Fibroblast of lung (primary cell): ENCODE data around the gene TEK. TPM values are rescaled to one million over a fixed set of nuclear protein-coding genes. Genes with fewer than 3 reads are reported as not detected.

Source experiments
- DNase-seq, 2 donors: peaks; one replicate each; pipeline versions ENCODE4 v3.0.0 to v3.0.0-alpha.2; 2010; ENCODE audit warnings: low read depth in 2 of 2
- H2AFZ ChIP-seq: 2 replicates; pipeline ENCODE4 v1.5.1; 2012; ENCODE audit warnings: low read length, control low read depth, inconsistent platforms
- H3K27ac ChIP-seq: 2 replicates; pipeline ENCODE4 v1.5.1; 2011; ENCODE audit warnings: low read length, control low read depth; ENCODE audit not compliant: insufficient read depth
- H3K27me3 ChIP-seq: 2 replicates; pipeline ENCODE4 v1.5.1; 2011; ENCODE audit warnings: mild to moderate bottlenecking, low read length; ENCODE audit not compliant: control insufficient read depth, insufficient read depth
- H3K36me3 ChIP-seq: 2 replicates; pipeline ENCODE4 v1.5.1; 2011; ENCODE audit warnings: low read length; ENCODE audit not compliant: control insufficient read depth, insufficient read depth
- H3K4me1 ChIP-seq: 2 replicates; pipeline ENCODE4 v1.5.1; 2011; ENCODE audit warnings: low read length; ENCODE audit not compliant: control insufficient read depth, insufficient read depth; ENCODE audit errors: extremely low read depth
- H3K4me2 ChIP-seq: 2 replicates; pipeline ENCODE4 v1.5.1; 2011; ENCODE audit warnings: low read length, control low read depth; ENCODE audit not compliant: insufficient read depth; ENCODE audit errors: extremely low read depth
- H3K4me3 ChIP-seq, 4 experiments: fragments of 200-600 bp in 1 of 4; sonication (generic) in 1 of 4; replicated peaks in 1 of 4; 2 replicates each; pipeline ENCODE4 v1.5.1; 2011 to 2016; ENCODE audit warnings: low read length in 4 of 4, low read depth in 3 of 4, mild to moderate bottlenecking in 3 of 4, control low read depth in 2 of 4, inconsistent platforms in 1 of 4, mixed read lengths in 1 of 4; ENCODE audit not compliant: insufficient read depth in 1 of 4; ENCODE audit errors: control extremely low read depth in 1 of 4
- H3K79me2 ChIP-seq: 2 replicates; pipeline ENCODE4 v1.5.1; 2012; ENCODE audit warnings: mild to moderate bottlenecking, low read length, inconsistent platforms; ENCODE audit not compliant: control insufficient read depth, insufficient read depth
- H3K9ac ChIP-seq: 2 replicates; pipeline ENCODE4 v1.5.1; 2011; ENCODE audit warnings: mild to moderate bottlenecking, low read length, control low read depth; ENCODE audit not compliant: insufficient read depth
- H3K9me3 ChIP-seq: 2 replicates; pipeline ENCODE4 v1.5.1; 2012; ENCODE audit warnings: low read depth, low read length; ENCODE audit not compliant: control insufficient read depth, insufficient read depth
- H4K20me1 ChIP-seq: 2 replicates; pipeline ENCODE4 v1.5.1; 2011; ENCODE audit warnings: low read length; ENCODE audit not compliant: control insufficient read depth, insufficient read depth; ENCODE audit errors: extremely low read depth
- EZH2 ChIP-seq: IDR thresholded peaks from 2 replicates; pipeline ENCODE4 v1.5.1; 2012; ENCODE audit warnings: low read length, control low read depth, mild to moderate bottlenecking; ENCODE audit errors: missing control alignments
- polyA plus RNA-seq, 2 donors: library from polyadenylated mRNA; depleted of rRNA in 1 of 2; stranded (reverse) in 1 of 2; unstranded in 1 of 2; fragments of >200 nt; gene quantifications; 2 replicates each; pipeline ENCODE4 v1.2.1, GENCODE V29; 2011 to 2012; ENCODE audit warnings: missing spikeins in 1 of 2
- total RNA-seq: library from RNA; depleted of rRNA; stranded (reverse); fragments of >200 nt; gene quantifications from 2 replicates; pipeline ENCODE4 v1.2.1, GENCODE V29; 2014
- TF ChIP-seq, protein P1 (sequence below), 2 donors: IDR thresholded peaks in 1 of 2; conservative IDR thresholded peaks in 1 of 2; 1 replicate in 1 of 2; 2 replicates in 1 of 2; pipeline ENCODE4 v1.5.1; 2011 to 2012; ENCODE audit warnings: low read length in 2 of 2, control low read depth in 1 of 2, inconsistent platforms in 1 of 2, low read depth in 1 of 2, mild to moderate bottlenecking in 1 of 2

Gene TEK
- total and polyA plus RNA-seq, 2 donors (not counting 1 experiment from before 2014, with no cell fraction given): 0.77 to 1.8 TPM

DNA sequence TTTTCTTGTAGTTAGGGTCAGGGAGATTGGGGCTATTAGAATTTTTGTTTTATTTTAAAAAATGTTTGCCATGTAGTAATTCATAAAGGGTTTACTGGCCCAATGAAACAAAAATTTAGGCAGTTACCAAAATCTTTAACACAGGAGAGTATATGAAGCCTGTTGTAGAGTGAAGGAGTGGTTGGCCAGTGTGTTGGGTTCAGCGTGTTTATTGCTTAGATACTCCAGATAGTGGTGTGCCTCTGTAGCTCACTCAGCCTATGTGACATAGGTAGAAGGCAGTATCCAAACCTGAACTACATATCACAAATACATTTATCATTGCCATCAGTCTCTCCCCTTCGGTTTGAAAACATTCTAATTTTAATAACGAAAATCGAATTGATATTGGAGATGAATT is 1.2 kb downstream of the TEK start:
- Histone ChIP-seq H2AFZ (no peak overlapping the region), H3K4me2 (no peak overlapping the region), H3K4me3 (no peak overlapping the region), H3K27ac (no peak overlapping the region), H3K36me3 (no peaks in the 10 kb centered on the region), H3K9me3 (no peaks in the 10 kb centered on the region), H3K4me1 (no peaks in the 10 kb centered on the region), H3K79me2 (no peaks in the 10 kb centered on the region), H4K20me1 (no peaks in the 10 kb centered on the region), H3K27me3 (no peaks in the 10 kb centered on the region), H3K9ac (no peak overlapping the region)
- no peak for DNase-seq
- no peak for TF ChIP-seq EZH2
- TF ChIP-seq, protein P1, sequence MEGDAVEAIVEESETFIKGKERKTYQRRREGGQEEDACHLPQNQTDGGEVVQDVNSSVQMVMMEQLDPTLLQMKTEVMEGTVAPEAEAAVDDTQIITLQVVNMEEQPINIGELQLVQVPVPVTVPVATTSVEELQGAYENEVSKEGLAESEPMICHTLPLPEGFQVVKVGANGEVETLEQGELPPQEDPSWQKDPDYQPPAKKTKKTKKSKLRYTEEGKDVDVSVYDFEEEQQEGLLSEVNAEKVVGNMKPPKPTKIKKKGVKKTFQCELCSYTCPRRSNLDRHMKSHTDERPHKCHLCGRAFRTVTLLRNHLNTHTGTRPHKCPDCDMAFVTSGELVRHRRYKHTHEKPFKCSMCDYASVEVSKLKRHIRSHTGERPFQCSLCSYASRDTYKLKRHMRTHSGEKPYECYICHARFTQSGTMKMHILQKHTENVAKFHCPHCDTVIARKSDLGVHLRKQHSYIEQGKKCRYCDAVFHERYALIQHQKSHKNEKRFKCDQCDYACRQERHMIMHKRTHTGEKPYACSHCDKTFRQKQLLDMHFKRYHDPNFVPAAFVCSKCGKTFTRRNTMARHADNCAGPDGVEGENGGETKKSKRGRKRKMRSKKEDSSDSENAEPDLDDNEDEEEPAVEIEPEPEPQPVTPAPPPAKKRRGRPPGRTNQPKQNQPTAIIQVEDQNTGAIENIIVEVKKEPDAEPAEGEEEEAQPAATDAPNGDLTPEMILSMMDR (conservative IDR thresholded peaks at IDR 0.05 in 1 of 2, IDR thresholded peaks at IDR 0.05 in 1 of 2; ENCODE audit: low read depth in 1 of 2, low read length in 2 of 2): no peak

DNA sequence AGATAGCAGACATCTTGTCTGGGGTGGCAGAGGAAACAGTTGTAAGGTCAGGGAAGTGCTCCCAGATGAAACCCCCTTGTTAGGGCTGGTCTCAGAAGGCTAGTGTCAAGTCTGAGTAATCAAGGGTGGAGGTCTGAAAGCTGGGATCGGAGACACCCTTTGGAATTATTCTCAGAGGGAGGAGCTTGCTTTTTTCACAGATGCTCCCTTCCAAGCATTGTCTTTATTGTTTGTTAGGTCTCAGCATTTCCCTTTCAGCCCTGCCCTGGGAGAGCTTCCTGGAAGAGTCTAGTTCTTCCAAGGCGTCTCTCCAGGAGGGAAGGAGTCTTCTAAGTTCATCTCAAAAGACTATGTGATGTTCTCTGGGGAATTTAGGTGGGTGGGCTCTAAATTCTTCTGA is 3.2 kb downstream of the TEK start:
- no peak for DNase-seq
- no peaks in the 10 kb centered on the region for H3K4me1 ChIP-seq
- H3K27ac ChIP-seq: no peak overlapping the region
- no peaks in the 10 kb centered on the region for H3K36me3 ChIP-seq
- no peak overlapping the region for H3K9ac ChIP-seq
- H2AFZ ChIP-seq: no peak overlapping the region
- no peak overlapping the region for H3K4me3 ChIP-seq
- no peak for TF ChIP-seq EZH2
- TF ChIP-seq, protein P1 (conservative IDR thresholded peaks at IDR 0.05 in 1 of 2, IDR thresholded peaks at IDR 0.05 in 1 of 2; ENCODE audit: low read depth in 1 of 2, low read length in 2 of 2): no peak
- no peaks in the 10 kb centered on the region for H3K79me2 ChIP-seq
- H4K20me1 ChIP-seq: no peaks in the 10 kb centered on the region
- no peaks in the 10 kb centered on the region for H3K27me3 ChIP-seq
- H3K4me2 ChIP-seq: no peak overlapping the region
- H3K9me3 ChIP-seq: no peaks in the 10 kb centered on the region

DNA sequence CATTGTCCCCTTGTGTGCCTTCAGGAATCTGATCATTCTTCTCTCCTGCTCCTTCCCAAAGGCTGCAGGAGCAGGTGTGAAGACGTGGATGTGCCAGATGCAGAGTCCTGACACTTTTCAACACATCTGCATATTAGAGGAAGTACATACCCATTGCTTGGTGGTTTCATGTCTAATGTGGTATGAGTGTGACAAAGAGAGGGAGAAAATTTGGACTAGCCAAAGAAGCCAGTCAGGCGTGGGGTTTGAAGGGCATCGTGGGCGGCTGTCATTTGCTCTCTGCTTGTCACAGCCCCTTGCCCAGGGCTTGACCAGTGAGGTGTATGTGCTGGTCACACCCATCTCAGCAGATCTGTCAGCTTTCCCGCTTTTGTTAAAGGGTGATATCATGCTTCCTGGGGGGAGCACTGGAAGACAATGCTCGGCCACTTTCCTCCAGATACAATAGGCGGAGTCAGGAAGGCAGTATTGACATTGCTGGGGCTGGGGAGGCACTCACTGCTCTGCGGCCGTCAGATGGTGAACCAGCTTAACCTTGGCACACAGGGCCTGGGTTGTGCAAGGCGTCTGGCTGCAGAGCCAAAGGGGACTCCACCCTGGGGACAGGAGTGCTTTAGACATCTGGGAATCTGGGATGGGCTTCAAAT is 8.6 kb downstream of the TEK start:
- Histone ChIP-seq H3K4me3 (no peak overlapping the region), H3K27ac (no peak overlapping the region), H3K4me2 (no peak overlapping the region), H4K20me1 (no peaks in the 10 kb centered on the region), H3K79me2 (no peaks in the 10 kb centered on the region), H3K27me3 (no peaks in the 10 kb centered on the region), H3K4me1 (peaks cover 6% of the 10 kb centered on the region), H3K36me3 (no peaks in the 10 kb centered on the region), H2AFZ (no peak overlapping the region), H3K9me3 (no peaks in the 10 kb centered on the region), H3K9ac (no peak overlapping the region)
- peak; percentile 68 to 70 for DNase-seq
- TF ChIP-seq, protein P1 (conservative IDR thresholded peaks at IDR 0.05 in 1 of 2, IDR thresholded peaks at IDR 0.05 in 1 of 2; ENCODE audit: low read depth in 1 of 2, low read length in 2 of 2): no peak
- TF ChIP-seq EZH2: no peak
